Panc1 (cell line): ENCODE measurements around the gene SPATS2L. TPM values are rescaled to one million over a fixed set of nuclear protein-coding genes. Genes with fewer than 3 reads are reported as not detected.

Source experiments
- ATAC-seq: fragments of 200-7000 bp; cut with Tn5 transposase; 2 replicates; pipeline ENCODE4 v1.9.1; 2020; ENCODE audit warnings: mild to moderate bottlenecking, moderate library complexity
- BruUV-seq: library from RNA; stranded (reverse); fragments of 400-500 nt; replicated peaks from 2 replicates; lab custom pipeline; 2021; lab: Mats Ljungman, UMichigan
- CTCF ChIA-PET: fragments of 300-600 bp; sonication (Branson Sonifier 250); formaldehyde crosslinking; loops from one replicate; lab custom pipeline; 2022; ENCODE audit warnings: antibody characterized with exemption; lab: Charles Lee
- POLR2A ChIA-PET: fragments of 300-600 bp; sonication (Branson Sonifier 250); formaldehyde crosslinking; loops from one replicate; lab custom pipeline; 2022; ENCODE audit warnings: antibody characterized with exemption; lab: Charles Lee
- DNase-seq: peaks from one replicate; pipeline ENCODE4 v3.0.0-alpha.2; 2010; ENCODE audit warnings: low read depth, low spot score
- H3K27ac ChIP-seq: 2 replicates; pipeline ENCODE4 v1.5.1; 2011; ENCODE audit warnings: mild to moderate bottlenecking, low read length, inconsistent platforms
- H3K27me3 ChIP-seq: fragments of 200-500 bp; sonication (Bioruptor generic); 2 replicates; pipeline ENCODE4 v1.6.0; 2014; ENCODE audit warnings: low read length, inconsistent platforms; ENCODE audit not compliant: control insufficient read depth, insufficient read depth
- H3K36me3 ChIP-seq: fragments of 200-500 bp; sonication (Bioruptor generic); 2 replicates; pipeline ENCODE4 v1.5.1; 2014; ENCODE audit warnings: inconsistent platforms, mild to moderate bottlenecking, low read length, moderate library complexity; ENCODE audit not compliant: control insufficient read depth, insufficient read depth
- H3K4me1 ChIP-seq: 2 replicates; pipeline ENCODE4 v1.5.1; 2011; ENCODE audit warnings: inconsistent platforms, mild to moderate bottlenecking, low read length, moderate library complexity; ENCODE audit not compliant: control insufficient read depth, insufficient read depth
- H3K4me3 ChIP-seq, 2 experiments: 2 replicates each; pipeline ENCODE4 v1.5.1; 2011 to 2012; ENCODE audit warnings: low read depth in 2 of 2, low read length in 2 of 2, mild to moderate bottlenecking in 2 of 2, inconsistent platforms in 1 of 2, moderate library complexity in 1 of 2
- H3K9me3 ChIP-seq: fragments of 200-500 bp; sonication (Bioruptor generic); 2 replicates; pipeline ENCODE4 v1.5.1; 2014; ENCODE audit warnings: low read depth, mild to moderate bottlenecking, inconsistent platforms, low read length, moderate library complexity; ENCODE audit not compliant: control insufficient read depth, insufficient read depth
- CTCF ChIP-seq: fragments of 450-650 bp; IDR thresholded peaks from 2 replicates; pipeline ENCODE4 v1.5.1; 2017; ENCODE audit warnings: mild to moderate bottlenecking
- POLR2AphosphoS5 ChIP-seq: IDR thresholded peaks from 2 replicates; pipeline ENCODE4 v1.6.1; 2012; ENCODE audit warnings: mild to moderate bottlenecking, low read depth, low read length, moderate library complexity
- REST ChIP-seq, 2 experiments: IDR thresholded peaks; 2 replicates each; pipeline ENCODE4 v1.6.1; 2011 to 2012; ENCODE audit warnings: low read depth in 2 of 2, control low read depth in 1 of 2, low read length in 1 of 2, mild to moderate bottlenecking in 1 of 2, moderate library complexity in 1 of 2; ENCODE audit not compliant: insufficient read depth in 1 of 2
- SIN3A ChIP-seq: IDR thresholded peaks from 2 replicates; pipeline ENCODE4 v1.6.1; 2012; ENCODE audit warnings: low read depth, mild to moderate bottlenecking, low read length, moderate library complexity, borderline replicate concordance; ENCODE audit not compliant: insufficient read depth
- TCF7L2 ChIP-seq: IDR thresholded peaks from 2 replicates; pipeline ENCODE4 v1.6.1; 2011; ENCODE audit warnings: mild to moderate bottlenecking, low read depth, low read length, inconsistent platforms
- in situ Hi-C: cut with HindIII; loops from 2 replicates; pipeline ENCODE4 v1.10.0; 2016; ENCODE audit warnings: low sequenced_read_pairs, low pct_unique_long_range_greater_than_20kb
- intact Hi-C: fragments of 100-400 bp; cut with micrococcal nuclease; formaldehyde crosslinking; loops from one replicate; pipeline ENCODE4 v1.10.0; 2022; ENCODE audit not compliant: unreplicated experiment
- total RNA-seq: library from RNA; stranded (reverse); gene quantifications from one replicate; pipeline ENCODE4 v1.2.1, GENCODE V29; 2021; ENCODE audit not compliant: unreplicated experiment

The SPATS2L gene
- total RNA-seq, 1 experiment from 2014 or later = 282 TPM

- H3K27me3 ChIP-seq = no peaks in the 10 kb centered on the region
- TF ChIP-seq POLR2AphosphoS5 (no peak), TCF7L2 (no peak), CTCF (no peak), REST (IDR thresholded peaks at IDR 0.05; ENCODE audit: insufficient read depth in 1 of 2, low read depth in 2 of 2, low read length in 1 of 2) (no peak), SIN3A (no peak)
- H3K4me1 ChIP-seq = peaks cover 11% of the 10 kb centered on the region; the same call in 1 of the 2 replicates
- no peaks in the 10 kb centered on the region for H3K9me3 ChIP-seq
- CTCF ChIA-PET = no interaction called here
- POLR2A ChIA-PET = no interaction called here
- no TSS peak for BruUV-seq
- H3K27ac ChIP-seq = no peak overlapping the region
- ATAC-seq (no peak), DNase-seq (no peak)
- peaks cover 8% of the 10 kb centered on the region for H3K36me3 ChIP-seq
- H3K4me3 ChIP-seq = no peak overlapping the region
- in situ Hi-C loops (no loop called here), intact Hi-C loops (no loop called here)
Observed at GRCh38 chr2:200506679-200507078, 200.2 kb downstream of the SPATS2L start.

- TF ChIP-seq CTCF = no peak
- no peak for TF ChIP-seq TCF7L2
- TF ChIP-seq SIN3A = no peak
- no peak for TF ChIP-seq REST (IDR thresholded peaks at IDR 0.05; ENCODE audit: insufficient read depth in 1 of 2, low read depth in 2 of 2, low read length in 1 of 2)
- TF ChIP-seq POLR2AphosphoS5 = no peak
- H3K4me3 ChIP-seq = no peak overlapping the region
- CTCF ChIA-PET = no interaction called here
- POLR2A ChIA-PET = interaction anchor here (0.6 kb wide), 1 partner anchor 534 kb away, joined by 5 read pairs; no protein-coding TSS in a partner anchor
- no peaks in the 10 kb centered on the region for H3K9me3 ChIP-seq
- peaks cover 8% of the 10 kb centered on the region for H3K36me3 ChIP-seq
- H3K27me3 ChIP-seq = no peaks in the 10 kb centered on the region
- no peak overlapping the region for H3K27ac ChIP-seq
- BruUV-seq = no TSS peak
- DNase-seq = no peak
- intact Hi-C loops (no loop called here), in situ Hi-C loops (no loop called here)
- peaks cover 11% of the 10 kb centered on the region; the same call in 1 of the 2 replicates for H3K4me1 ChIP-seq
- no peak for ATAC-seq
Observed at GRCh38 chr2:200507179-200507578, 200.7 kb downstream of the SPATS2L start.
